KOPT-K1 (cell line): ENCODE results near the gene ITPR3.

Experiments
- H3K27ac ChIP-seq: fragments of 200-600 bp; sonication (generic); 2 replicates; pipeline ENCODE4 v1.5.1; 2016; ENCODE audit warnings: antibody characterized with exemption, mild to moderate bottlenecking, low read depth, low read length; ENCODE audit not compliant: poor library complexity, severe bottlenecking
- H3K36me3 ChIP-seq: fragments of 200-600 bp; sonication (generic); 2 replicates; pipeline ENCODE4 v1.5.1; 2017; ENCODE audit warnings: antibody characterized with exemption, mild to moderate bottlenecking, low read length, moderate library complexity; ENCODE audit not compliant: insufficient read depth
- H3K9me3 ChIP-seq: fragments of 200-600 bp; sonication (generic); 2 replicates; pipeline ENCODE4 v1.5.1; 2017; ENCODE audit warnings: antibody characterized with exemption, low read length, mild to moderate bottlenecking; ENCODE audit not compliant: insufficient read depth, poor library complexity, severe bottlenecking

ITPR3 gene

GRCh38 chr6:33695451-33695887 is 74.3 kb downstream of the ITPR3 start:
- peaks cover 100% of the 10 kb centered on the region for H3K36me3 ChIP-seq
- H3K9me3 ChIP-seq, result no peaks in the 10 kb centered on the region
- H3K27ac ChIP-seq, result no peak overlapping the region

GRCh38 chr6:33696076-33696475 is 75.0 kb downstream of the ITPR3 start:
- peaks cover 100% of the 10 kb centered on the region for H3K36me3 ChIP-seq
- no peak overlapping the region for H3K27ac ChIP-seq
- no peaks in the 10 kb centered on the region for H3K9me3 ChIP-seq

GRCh38 chr6:33696548-33697518 is 75.7 kb downstream of the ITPR3 start:
- Histone ChIP-seq H3K27ac (no peak overlapping the region), H3K9me3 (no peaks in the 10 kb centered on the region), H3K36me3 (peaks cover 100% of the 10 kb centered on the region)

- Histone ChIP-seq H3K36me3 (peaks cover 90% of the 10 kb centered on the region), H3K27ac (no peak overlapping the region), H3K9me3 (no peaks in the 10 kb centered on the region)
Measured at GRCh38 chr6:33697845-33698244, 76.7 kb downstream of the ITPR3 start.

- Histone ChIP-seq H3K27ac (no peak overlapping the region), H3K36me3 (peaks cover 84% of the 10 kb centered on the region)
Measured at GRCh38 chr6:33698494-33698893, 77.4 kb downstream of the ITPR3 start.

GRCh38 chr6:33699131-33699530 is 78.0 kb downstream of the ITPR3 start:
- Histone ChIP-seq H3K27ac (no peak overlapping the region), H3K9me3 (no peaks in the 10 kb centered on the region), H3K36me3 (peaks cover 83% of the 10 kb centered on the region)

More at GRCh38 chr6:33698494-33698893, 77.4 kb downstream of the ITPR3 start:
- H3K9me3 ChIP-seq, result no peaks in the 10 kb centered on the region

- Histone ChIP-seq H3K27ac (no peak overlapping the region), H3K36me3 (peaks cover 82% of the 10 kb centered on the region), H3K9me3 (no peaks in the 10 kb centered on the region)
Measured at GRCh38 chr6:33699739-33700138, 78.6 kb downstream of the ITPR3 start.

GRCh38 chr6:33700391-33701050 is 79.4 kb downstream of the ITPR3 start:
- no peaks in the 10 kb centered on the region for H3K9me3 ChIP-seq
- H3K27ac ChIP-seq, result no peak overlapping the region
- H3K36me3 ChIP-seq, result peaks cover 78% of the 10 kb centered on the region

- Histone ChIP-seq H3K9me3 (no peaks in the 10 kb centered on the region), H3K36me3 (peaks cover 69% of the 10 kb centered on the region), H3K27ac (no peak overlapping the region)
Measured at GRCh38 chr6:33702345-33702977, 81.3 kb downstream of the ITPR3 start.

- Histone ChIP-seq H3K36me3 (peaks cover 69% of the 10 kb centered on the region), H3K27ac (no peak overlapping the region), H3K9me3 (no peaks in the 10 kb centered on the region)
Measured at GRCh38 chr6:33704215-33705066, 83.3 kb downstream of the ITPR3 start.

- Histone ChIP-seq H3K36me3 (peaks cover 69% of the 10 kb centered on the region), H3K27ac (no peak overlapping the region), H3K9me3 (no peaks in the 10 kb centered on the region)
Measured at GRCh38 chr6:33705268-33705885, 84.3 kb downstream of the ITPR3 start.

GRCh38 chr6:33705955-33706725 is 85.0 kb downstream of the ITPR3 start:
- Histone ChIP-seq H3K36me3 (peaks cover 63% of the 10 kb centered on the region), H3K27ac (no peak overlapping the region)

GRCh38 chr6:33707771-33708170 is 86.6 kb downstream of the ITPR3 start:
- Histone ChIP-seq H3K27ac (no peak overlapping the region), H3K36me3 (peaks cover 55% of the 10 kb centered on the region), H3K9me3 (no peaks in the 10 kb centered on the region)

More at GRCh38 chr6:33705955-33706725, 85.0 kb downstream of the ITPR3 start:
- H3K9me3 ChIP-seq, result no peaks in the 10 kb centered on the region
